SK-N-SH (cell line): ENCODE data around the gene ZHX3.

ENCODE experiments used
- CTCF ChIP-seq: fragments of 200-600 bp; sonication (generic); IDR thresholded peaks from 2 replicates; pipeline ENCODE4 v1.6.1; 2017; ENCODE audit warnings: antibody characterized with exemption, mild to moderate bottlenecking, moderate library complexity
- EZH2phosphoT487 ChIP-seq: fragments of 200-600 bp; sonication (generic); IDR thresholded peaks from 2 replicates; pipeline ENCODE4 v1.6.1; 2017; ENCODE audit warnings: low read depth, mixed run types, mild to moderate bottlenecking, antibody characterized with exemption, moderate library complexity, borderline replicate concordance
- JUND ChIP-seq: IDR thresholded peaks from 2 replicates; pipeline ENCODE4 v1.4.0; 2012
- RAD21 ChIP-seq: IDR thresholded peaks from 2 replicates; pipeline ENCODE4 v1.6.1; 2012; ENCODE audit warnings: mild to moderate bottlenecking, low read length
- REST ChIP-seq: IDR thresholded peaks from 2 replicates; pipeline ENCODE4 v1.6.1; 2012; ENCODE audit warnings: mild to moderate bottlenecking, low read depth, low read length, moderate library complexity
- SIN3A ChIP-seq: IDR thresholded peaks from 2 replicates; pipeline ENCODE4 v1.6.1; 2012; ENCODE audit warnings: low read depth, mild to moderate bottlenecking, low read length, moderate library complexity, borderline replicate concordance
- TAF1 ChIP-seq: IDR thresholded peaks from 2 replicates; pipeline ENCODE4 v1.6.1; 2012; ENCODE audit warnings: low read depth, mild to moderate bottlenecking, low read length, moderate library complexity, borderline replicate concordance
- USF2 ChIP-seq: fragments of 150-350 bp; IDR thresholded peaks from 2 replicates; pipeline ENCODE4 v1.6.1; 2017; ENCODE audit warnings: antibody characterized with exemption, low read length, low read depth, borderline replicate concordance

GRCh38 chr20:41200446-41201202 is 116.9 kb downstream of the ZHX3 start:
- TF ChIP-seq CTCF (no peak), SIN3A (no peak), USF2 (no peak), EZH2phosphoT487 (no peak), RAD21 (no peak), JUND (no peak), REST (no peak), TAF1 (no peak)
